GM19463 (cell line): ENCODE data around the gene USP36.
"Not testable (repeated sequence)": the region's sequence is repeated elsewhere in the genome, so short reads cannot be mapped to it uniquely, and the experiment has no call there.

ENCODE experiments used
- ATAC-seq: cut with Tn5 transposase; IDR thresholded peaks from one replicate; pipeline ENCODE4 v1.9.1; 2021; ENCODE audit warnings: mild to moderate bottlenecking, moderate library complexity; ENCODE audit not compliant: unreplicated experiment

The USP36 gene

GRCh38 chr17:78873519-78874340 lies 33.1 kb upstream of the USP36 start:
- ATAC-seq = no peak

- no peak for ATAC-seq
Observed at GRCh38 chr17:78872486-78872885, 31.9 kb upstream of the USP36 start.

DNA sequence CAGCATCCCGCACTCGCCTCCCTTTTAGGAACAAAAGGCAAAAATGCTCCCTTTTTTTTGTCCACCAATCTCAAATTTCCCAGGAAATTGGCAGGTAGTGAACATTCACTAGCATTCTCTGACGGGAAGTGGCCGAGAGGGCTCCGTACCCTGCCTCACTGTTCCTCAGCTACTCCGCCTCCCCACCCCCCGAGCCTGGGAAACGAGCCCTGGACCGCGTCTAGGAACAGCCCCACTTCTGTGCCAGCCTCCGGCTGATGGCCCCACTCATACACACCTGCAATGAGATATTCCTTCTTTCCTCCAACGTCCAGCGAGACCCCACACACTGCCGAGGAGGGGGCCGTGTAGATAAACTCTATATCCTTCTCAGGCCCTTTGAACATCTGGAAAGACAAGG lies 30.0 kb upstream of the USP36 start:
- no peak for ATAC-seq

DNA sequence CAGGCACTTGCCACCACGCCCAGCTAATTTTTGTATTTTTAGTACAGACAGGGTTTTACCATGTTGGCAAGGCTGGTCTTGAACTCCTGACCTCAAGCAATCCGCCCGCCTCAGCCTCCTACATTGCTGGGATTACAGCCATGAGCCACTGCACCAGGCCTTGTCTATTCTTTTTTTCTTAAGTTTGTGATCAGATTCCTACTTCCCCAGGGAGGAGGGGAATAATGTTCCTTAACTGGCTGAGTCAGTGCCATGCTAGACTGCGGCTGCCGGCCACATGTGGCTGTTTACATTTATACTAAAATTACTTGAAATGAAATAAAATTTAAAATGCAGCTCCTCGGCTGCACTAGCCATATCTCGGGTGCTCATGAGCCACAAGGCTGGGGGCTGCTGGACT lies 27.8 kb upstream of the USP36 start:
- no peak for ATAC-seq

GRCh38 chr17:78867046-78867445 lies 26.4 kb upstream of the USP36 start:
- ATAC-seq = not testable (repeated sequence)

GRCh38 chr17:78865682-78866390 lies 25.2 kb upstream of the USP36 start:
- ATAC-seq = no peak

DNA sequence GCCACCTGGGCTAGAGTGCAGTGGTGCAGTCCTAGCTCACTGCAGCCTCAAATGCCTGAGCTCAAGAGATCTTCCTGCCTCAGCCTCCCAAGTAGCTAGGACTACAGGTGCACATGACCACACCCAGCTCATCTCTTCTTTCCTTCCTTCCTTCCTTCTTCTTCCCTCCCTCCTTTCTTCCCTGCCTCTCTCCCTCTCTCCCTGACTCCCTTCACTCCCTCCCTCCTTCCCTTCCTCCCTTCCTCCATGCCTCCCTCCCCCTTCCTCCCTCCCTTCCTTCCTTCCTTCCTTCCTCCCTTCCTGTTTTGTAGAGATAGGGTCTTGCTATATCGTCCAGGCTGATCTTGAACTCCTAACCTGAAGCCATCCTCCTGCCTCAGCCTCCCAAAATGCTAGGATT lies 23.5 kb upstream of the USP36 start:
- ATAC-seq = no peak

GRCh38 chr17:78862073-78863023 lies 21.7 kb upstream of the USP36 start:
- no peak for ATAC-seq

GRCh38 chr17:78861229-78861628 lies 20.6 kb upstream of the USP36 start:
- ATAC-seq = no peak

GRCh38 chr17:78859051-78859450 lies 18.4 kb upstream of the USP36 start:
- no peak for ATAC-seq

DNA sequence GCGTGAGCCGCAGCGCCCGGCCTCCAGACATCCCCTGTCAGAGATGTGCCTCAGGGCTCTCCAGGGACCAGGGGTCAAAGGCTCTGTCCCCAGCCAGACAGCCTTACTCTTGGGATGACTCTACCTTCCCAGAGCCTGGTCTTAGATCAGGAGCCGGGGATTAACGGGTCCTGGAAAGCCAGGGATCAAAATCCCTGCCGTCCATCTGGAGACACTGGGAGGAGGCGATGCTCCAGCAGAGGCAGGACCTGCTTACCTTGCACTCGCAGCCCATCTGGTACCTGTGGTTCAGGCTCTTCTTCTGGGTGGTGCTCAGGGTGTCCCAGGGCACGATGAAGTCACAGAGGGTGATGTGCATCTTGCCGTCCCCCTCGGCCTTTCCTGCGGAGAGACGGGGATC lies 16.7 kb upstream of the USP36 start:
- no peak for ATAC-seq

DNA sequence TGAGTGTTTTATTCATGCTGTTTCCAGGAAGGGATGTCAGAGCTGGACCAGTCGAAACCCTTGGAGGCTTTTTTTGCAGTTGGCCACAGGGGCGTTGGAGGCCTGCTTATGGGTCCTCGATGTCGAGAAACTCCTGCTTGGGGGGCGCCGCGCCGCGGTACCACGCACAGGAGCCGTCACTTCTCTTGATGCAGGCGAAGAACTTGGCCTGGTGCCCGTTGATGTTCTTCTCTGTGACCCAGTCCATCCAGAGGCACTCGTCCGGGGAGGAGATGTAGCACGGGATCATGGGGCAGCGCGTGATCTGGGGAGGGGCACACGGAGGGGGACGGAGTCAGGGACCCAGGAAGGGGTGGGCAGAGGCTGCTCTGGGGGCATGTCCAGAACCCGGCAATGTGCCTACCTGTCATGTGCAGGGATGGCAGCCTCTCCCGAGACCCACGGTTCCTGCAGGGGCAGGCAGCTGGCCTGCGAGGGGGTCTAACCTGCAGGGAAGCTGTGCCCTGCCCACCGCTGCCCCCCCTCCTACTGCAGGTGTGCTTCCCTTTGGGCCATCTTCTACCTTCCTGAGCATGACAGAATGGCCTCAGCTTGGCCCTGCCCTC lies 15.0 kb upstream of the USP36 start:
- ATAC-seq = no peak

DNA sequence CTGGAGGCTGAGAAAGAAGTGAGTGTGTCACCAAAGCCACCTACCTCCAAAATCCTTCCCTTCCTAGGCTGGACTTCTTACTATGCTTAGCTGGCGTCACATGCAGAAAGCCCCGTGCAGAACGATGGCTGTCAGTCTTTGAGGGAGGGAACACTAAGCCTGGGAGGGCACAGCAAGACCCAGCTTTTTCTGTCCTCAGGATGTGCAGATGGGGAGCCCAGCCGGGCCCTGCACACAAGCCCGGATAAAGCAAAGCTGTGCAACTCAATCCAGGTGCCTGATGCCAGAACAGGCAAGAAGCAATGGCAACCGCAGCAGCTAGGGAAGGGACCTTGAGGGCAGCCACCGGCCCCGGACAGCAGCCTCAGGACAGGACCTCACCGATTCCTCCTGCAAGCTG lies 13.9 kb upstream of the USP36 start:
- ATAC-seq = no peak

DNA sequence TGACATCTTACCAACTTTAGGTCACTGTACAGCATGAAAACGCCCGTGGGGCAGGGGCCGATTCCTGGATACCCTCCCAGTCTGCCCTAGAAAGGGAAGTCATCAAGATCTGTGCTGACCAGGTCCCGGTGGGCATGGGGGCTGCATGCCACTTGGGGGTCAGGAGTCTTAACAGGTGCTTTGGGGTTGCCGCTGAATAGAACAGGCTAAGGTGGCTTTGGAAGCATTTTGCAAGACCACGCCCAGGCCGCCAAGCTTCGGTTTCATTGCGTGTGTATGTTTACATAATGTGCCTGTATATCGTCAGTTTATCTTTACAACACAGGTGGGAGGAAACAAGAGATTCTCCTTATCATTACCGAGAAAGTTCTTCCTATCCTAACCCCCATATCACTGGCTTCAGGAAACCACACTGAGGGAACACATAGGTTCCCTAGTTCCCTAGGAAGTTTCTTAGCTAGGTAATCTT lies 13.3 kb upstream of the USP36 start:
- no peak for ATAC-seq

DNA sequence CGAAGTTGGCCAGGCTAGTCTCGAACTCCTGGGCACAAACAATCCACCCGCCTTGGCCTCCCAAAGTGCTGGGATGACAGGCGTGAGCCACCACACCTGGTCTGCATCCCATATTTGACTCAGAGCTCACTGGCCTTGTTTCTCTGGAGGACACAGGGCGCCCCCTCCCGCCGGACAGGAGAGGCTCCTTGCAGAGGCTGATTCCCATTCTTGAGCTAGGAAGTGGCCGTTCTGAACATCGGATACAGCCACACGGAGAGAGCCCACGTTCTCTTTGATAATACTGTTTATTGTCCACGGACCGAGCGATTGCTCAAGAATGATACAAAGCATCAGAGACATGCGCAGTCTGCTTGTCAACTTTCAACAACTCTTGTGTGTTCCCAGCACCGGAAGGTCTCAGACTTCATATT lies 12.1 kb upstream of the USP36 start:
- no peak for ATAC-seq

DNA sequence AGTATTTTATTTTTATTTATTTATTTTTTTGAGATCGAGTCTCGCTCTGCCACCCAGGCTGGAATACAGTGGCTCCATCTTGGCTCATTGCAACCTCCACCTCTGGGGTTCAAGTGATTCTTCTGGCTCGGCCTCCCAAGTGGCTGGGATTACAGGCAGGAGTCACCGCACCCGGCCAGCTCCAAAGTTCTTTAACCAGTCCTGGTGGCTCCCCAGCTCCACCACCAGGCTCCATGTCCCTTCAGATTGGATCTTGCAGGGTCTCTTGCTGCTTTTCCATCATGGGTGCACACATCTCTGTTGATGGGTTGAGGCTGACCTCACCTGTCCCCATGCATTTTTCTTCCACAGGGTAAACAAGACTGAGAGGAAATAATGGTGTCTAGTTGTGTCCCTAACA lies 8.4 kb upstream of the USP36 start:
- ATAC-seq = no peak

DNA sequence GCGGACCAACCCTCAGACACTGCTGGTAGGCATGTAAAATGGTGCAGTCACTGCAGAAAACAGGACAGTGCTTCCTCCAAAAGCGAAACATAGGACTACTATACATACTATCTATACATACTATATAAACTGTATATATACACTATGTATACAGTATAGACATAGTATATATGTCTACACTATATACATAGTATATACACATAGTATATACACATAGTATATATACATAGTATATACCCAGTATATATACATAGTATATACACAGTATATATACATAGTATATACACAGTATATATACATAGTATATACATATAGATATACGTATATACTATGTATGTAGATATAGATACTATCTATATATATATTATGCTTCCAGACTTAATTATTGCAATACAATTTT lies 6.4 kb upstream of the USP36 start:
- ATAC-seq = no peak

DNA sequence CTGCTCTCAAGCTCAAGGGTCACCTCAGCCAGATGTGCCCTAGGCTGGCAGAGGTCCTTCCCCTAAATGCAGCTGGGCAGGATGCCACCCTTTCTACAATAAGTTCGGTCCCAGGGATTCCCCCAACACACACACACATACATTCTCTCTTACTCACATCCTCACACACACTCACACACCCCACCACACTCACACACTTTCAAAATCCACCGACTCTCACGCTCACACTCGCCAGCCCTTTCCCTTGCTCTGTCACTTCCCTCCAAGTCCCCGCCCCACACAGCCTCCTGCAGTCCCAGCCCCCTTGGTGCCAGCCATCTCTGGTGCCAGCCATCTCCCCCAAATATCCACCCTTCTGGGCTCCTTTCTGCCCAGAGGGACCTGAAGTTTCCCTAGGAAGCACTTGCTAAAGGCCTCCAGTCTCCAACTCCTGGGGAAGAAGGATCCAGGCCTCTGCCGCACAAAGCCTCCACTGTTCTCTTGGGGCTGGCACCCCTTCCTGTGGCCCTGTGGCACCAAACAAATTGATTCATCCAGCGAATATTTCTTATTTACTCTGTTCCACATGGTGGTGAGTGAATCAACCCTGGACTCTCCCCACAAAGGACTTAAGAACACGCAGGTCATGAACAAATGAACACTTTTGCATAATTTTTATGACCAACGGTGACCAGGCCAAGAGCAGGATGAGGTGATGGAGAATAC lies 3.8 kb upstream of the USP36 start:
- ATAC-seq = no peak

DNA sequence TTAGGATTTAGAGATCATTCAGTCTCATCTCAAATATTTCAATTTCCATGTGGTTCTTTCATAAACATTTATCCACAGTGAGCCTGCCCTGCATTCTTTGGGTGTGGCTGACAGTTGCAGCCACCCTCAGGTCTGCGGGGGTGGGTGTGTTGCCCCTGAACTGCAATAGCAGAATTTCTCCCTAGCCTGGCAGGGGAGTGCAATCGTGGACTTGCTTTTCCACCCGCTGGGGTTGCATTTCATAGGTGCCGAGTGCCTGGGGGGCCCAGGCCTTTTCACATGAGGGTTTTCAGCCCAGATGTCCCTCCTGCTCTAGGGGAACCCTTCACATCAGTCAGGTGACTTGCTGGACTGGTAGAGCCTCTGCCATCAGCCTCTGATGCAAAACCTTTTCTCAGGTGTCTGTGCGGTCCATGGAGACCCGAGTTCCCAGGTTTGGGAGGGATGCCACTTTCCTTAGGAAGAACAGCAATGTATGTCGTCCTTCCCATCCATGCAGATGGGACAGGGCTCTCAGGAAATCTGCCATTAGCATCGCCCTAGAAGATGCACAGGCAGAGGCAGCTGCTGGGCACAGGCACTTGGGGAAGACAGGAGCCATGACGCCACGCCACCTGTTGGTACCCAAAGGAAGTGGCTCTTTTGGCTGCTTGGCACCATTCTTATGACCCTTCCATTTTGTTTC lies 2.4 kb upstream of the USP36 start:
- ATAC-seq = no peak

DNA sequence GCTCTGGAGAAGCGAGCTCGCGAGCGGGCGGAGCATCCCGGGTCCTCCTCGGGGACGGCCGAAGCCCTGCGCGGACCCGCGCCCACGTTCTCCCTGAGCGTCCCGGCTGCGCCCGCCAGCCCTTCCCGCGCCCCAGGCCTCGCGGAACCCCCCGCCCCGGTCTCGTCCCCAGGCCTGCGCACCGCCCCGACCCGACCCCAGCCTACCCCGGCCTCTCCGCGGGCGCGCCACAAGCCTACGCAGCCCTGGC lies 159 bp downstream of the USP36 start:
- no peak for ATAC-seq
